ENCODE measurements around the gene CCDC12.
A peak's percentile ranks its signal among the peaks of the same experiment; 100 is the strongest.

The CCDC12 gene

DNA sequence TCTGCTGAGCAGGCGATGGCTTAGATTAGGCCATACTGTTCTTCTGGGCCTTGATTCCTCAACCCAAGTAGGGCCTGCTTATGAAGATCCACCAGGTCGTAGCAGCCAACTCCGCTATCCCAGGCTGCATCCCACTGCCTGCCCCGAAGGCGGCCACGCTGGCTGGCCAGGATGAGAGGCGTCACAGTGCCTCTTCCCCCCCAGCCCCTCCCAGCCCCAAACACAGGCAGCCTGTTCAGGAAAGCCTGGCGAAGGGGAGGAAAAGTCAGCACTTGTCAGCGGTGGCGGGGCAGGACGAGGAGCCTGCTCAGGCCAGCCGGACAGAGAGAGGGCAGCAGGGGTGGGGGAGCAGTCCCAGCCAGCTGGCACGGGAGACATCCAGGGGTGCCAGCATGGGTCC lies 87.8 kb downstream of the CCDC12 start:
- no peak for DNase-seq

DNA sequence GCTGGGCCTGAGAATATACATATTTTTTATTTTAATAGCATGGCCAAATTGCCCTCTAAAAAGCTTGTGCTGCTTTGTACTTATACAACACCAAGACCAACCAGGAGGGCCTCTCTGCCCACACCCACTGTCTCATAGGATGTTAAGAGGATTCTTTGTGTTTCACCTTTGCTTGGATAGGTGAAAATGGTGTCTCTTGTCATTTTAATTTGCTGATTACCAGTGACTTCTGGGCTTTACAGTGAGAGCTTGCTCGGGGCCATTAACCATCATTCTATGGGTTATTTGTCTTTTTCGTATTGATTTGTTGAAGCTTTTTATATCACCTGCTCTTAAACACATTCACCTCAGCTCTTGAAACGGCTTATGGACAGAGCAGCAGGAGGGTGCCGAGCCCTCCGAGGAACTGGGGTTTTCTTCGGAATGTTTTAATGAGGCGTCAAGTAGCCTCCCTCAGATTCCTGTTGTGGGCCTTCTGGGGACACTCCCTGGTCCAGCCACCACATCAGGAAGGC lies 88.5 kb downstream of the CCDC12 start:
- DNase-seq = no peak

DNA sequence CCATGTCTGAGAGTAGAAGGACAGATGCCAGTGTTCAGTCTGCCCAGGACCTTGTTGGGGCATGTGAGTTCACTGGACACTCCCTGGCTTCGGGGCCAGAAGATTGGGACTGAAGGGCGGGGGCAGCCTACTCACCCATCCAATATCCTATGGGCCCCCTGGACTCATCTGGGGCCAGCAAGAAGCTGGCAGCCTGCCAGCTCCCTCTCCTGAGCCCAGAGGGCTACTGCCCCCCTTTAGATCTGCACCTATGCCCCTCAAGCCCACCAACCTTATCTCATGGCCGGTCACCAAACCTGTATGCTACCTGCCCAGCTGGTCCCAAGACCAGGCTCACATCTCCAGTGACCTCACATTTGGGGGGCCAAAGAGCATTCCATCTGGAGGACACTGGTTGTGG lies 90.9 kb downstream of the CCDC12 start:
- DNase-seq = no peak

DNA sequence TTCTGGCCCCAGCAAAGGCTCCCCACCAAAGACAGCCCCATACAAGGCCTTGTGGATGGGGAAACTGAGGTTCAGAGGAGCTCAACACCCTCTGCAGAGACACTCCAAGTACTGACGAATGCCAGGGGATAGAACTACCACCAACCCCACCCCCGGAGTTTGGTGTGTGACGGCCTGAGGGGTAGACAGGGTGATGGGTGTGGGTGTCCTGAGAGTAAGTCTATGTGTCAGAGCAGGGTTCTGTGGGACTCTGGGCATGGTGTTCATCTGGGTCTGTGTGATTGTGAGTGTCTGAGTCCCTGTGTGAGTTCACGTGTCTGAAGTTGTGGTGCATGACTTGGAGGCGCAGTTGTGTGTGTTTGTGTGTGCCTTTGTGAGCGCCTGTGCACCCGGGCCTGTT lies 91.6 kb downstream of the CCDC12 start:
- no peak for DNase-seq

DNA sequence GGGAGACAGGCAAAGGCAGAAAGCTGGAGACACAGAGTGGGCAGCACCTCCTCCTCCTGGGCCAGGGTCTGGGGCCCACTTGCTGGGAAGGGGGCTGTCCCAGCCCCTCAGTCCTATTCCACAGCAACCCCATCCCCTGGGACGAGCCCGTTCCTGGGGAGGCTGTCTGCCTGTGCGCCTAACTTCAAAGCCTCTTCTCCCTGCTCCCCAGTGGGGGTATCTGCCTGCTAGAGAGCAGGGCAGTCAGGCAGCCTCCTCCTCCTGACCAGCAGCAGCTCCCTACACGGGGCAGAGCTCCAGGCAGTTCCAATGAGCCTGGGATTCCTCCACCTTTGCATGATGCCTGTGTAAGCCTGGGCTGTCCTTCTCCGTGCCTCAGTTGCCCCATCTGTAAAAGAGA lies 92.1 kb downstream of the CCDC12 start:
- DNase-seq = no peak

DNA sequence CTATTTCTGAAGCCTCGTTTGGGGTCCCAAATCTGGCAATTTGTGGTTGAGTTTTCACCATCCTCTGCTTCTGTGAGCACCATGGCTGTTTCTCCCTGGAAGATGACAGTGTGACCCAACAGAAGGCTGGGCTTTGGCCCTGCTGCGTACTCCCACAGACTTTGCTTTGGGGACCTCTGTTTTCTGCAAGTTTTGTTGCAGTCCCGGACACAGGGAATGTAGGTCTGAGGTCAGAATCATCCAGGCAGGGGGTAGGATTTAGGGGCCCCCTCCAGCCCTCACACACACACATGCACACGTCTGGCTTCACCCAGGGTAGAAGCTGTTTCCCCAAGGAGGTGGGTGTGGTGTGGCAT lies 92.7 kb downstream of the CCDC12 start:
- no peak for DNase-seq

DNA sequence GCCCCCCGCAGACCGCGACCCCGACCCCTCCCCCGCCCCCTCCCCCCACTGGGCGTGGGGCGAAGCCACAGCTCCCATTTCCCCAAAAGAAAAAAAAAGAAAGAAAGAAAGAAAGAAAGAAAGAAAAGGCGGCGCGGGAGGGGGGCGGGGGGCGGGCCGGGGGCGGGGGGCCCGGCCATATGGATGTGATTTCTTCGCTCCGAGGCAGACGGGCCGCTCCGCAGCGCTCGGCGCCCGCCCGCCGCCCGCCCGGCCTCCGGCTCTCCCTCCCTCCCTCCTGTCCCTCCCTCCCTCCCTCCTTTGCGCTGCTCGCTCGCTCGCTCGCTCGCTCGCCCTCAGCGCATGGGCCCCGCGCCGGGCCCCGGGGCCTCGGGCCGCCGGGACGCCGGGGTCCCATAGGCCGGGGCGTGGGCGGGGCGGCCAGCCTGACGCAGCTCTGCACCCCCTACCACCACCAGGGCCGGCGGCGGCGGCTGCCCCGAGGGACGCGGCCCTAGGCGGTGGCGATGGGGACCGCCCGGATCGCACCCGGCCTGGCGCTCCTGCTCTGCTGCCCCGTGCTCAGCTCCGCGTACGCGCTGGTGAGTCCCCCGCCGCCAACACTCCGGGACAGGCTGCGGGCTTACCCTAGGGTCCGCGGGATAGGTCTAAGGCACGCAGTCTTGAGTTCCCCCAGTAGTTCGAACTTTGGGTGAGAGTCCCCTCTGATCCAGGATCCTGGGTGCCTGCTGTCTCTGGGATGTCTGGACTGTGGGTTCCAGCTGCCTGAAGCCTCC lies 93.3 kb downstream of the CCDC12 start:
- peak in 1 of 2 donors; percentile 20 for DNase-seq

DNA sequence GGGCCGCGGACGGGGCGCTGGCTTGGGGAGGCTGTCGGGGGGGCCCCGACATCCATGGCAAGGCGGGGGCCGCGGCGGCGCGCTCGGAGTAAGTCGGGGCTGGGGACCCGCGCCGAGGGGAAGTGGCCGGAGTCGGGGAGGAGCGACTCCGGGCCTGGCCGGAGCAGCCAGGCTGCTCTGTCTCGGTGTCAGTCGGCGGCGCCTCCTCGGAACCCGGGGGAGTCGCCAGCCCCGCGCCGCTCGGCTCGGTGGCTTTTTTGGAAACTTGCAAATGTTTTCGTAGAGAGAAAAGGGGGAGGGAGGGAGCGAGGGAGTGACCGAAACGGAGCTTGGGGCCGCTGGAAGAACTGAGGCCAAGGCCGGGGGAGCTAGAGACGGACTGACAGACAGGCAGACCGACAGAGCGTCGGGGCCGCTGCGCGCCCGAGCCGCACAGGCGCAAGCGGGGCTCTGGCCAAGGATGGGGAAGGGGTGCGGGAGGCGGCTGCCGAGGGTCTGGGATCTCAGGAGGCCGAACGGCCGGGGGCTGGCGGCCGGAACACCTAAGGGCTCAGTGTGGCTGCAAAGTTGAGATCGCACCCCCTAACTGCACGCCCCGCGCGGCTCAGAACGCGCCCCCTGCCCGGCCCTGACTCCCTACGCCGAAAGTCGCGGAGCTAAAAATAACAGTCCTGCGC lies 94.0 kb downstream of the CCDC12 start:
- DNase-seq = no peak

DNA sequence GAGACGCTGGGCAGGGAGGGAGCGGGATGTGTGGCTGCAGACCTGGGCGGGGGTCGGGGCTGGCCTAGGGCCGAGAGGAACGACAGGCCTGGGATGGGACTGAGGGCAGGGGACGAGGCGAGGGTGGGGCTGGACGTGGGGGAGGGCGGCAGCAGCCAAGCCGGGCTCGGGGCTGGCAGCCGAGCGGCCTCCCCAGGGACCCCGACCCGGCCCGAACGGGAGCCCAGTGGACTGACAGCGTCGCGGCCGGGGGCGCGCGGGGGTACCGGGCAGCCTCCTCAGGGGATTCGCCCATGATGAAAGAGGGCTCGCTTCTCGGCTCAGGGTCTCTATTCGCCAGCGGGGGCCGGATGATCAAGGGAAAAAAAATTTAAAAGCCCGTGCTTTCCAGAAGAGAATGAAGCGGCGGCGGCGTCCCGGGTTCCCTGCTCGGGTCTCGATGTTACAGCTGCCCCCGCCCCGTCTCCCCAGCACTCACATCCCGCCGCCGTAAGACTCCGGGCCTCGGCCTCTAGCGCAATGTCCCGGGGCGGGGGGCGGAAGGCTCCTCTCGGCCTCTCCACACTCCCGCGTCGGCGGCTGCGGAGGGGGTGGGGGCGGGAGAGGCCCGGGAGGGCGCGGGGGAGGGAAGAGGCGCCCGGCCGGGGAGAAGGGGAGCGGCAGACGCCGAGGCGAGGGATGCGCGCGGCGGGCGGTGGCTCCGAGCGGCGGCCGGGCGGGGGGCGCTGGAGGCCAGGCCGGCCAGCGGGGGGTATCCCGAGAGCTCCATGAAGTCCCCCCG lies 94.8 kb downstream of the CCDC12 start:
- DNase-seq = no peak

DNA sequence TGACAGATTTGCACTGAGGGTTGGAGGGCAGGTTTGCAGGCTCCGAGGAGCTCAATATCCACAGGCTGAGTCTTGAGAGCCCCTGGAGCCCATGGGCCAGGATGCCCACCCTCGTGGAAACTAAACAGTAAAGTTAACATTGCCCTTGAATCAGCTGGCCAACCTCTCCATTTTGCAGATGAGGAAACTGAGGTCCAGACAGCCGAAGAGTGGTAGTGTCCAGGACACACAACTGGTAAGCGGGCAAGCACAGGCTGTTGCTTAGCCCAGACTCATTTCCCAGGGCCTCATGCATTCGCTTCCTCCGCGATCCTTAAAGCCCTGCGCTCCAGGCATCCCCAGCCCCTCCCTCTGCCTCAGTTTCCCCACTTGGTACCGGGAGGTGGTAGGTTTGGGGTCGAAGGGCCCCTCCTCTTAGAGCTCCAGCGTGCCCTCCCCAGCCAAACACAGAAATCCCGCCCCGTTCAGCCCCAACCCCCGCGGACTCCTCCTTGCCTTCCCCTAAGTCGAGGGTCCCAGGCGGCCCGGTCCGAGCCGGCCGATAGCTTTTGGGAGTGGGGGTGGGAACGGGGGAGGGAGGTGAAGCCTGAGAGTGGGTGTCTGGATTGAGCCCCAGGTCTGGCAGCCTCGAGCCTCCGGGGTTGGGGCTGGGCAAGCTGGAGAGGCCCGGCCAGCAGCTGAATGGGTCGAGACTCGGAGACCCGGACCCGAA lies 95.5 kb downstream of the CCDC12 start:
- DNase-seq = no peak

DNA sequence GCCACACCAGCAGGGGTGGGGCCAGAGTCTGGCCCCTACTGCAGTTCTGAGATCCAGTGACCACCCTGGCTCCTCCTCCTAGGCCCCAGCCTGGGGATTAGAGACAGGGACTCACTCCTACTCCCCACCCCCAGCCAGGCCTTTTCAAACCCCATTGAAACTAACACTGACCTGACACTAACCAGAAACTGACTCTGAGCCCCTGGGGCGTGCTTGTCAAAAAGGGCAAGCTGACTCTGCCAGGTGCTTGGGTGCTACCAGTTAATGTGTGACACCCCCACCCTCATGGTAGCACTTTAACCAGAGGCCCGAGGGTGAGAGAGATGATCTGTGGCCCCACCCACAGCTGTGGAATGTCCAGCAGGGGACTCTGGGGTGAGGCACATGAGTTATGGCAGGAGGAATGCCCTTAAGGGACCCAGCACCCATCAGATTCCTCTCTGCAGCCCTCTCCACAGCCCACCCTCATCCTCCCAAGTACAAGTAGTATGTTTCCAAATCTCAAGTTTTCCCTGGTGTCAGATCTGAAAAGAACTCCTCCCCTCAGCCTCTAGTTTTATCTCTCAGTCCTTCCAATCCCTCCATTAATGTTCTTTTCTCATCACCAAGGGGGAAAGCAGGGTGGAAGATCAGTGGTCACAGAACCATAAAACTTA lies 97.6 kb downstream of the CCDC12 start:
- no peak for DNase-seq

DNA sequence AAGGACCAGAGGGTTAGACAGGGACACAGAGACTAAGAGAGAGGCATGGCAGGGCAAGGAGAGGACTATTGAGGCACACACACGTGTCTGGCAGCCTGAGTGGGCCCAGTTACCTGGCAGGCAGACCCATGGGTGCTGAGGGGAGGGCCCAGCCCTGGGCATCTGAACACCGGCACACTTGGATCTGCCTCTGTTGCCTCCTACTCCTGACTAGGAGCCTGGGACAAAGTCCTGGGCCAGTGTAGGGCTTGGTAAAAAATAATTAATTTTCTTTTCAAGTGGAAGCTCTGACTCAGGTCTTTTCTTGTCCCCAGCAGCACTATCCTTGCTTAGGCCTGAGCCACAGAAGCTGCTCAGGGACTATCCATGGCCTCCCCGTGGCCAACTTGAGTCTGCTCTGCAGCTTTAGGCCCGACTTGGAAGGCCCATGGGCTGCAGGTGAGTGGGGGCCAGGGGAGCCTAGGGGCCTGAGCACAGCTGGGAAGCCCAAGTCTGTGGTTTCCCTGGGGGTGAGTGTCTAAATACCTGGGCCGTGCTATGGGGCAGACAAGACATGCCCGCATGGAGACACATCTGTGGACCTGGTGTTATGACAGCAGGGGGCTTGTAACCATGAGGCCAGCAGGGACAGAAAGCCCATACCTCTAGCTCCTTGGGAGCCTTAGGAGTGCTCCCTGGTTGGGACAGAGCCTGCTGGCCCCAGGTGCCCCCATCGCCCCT lies 99.0 kb downstream of the CCDC12 start, which contains the start of gene PTH1R:
TSS of gene PTH1R (plus strand) at position 316 of the 720 bp plus-strand sequence. CDS start 5,839 bp downstream, outside the sequence.
- DNase-seq = no peak

DNA sequence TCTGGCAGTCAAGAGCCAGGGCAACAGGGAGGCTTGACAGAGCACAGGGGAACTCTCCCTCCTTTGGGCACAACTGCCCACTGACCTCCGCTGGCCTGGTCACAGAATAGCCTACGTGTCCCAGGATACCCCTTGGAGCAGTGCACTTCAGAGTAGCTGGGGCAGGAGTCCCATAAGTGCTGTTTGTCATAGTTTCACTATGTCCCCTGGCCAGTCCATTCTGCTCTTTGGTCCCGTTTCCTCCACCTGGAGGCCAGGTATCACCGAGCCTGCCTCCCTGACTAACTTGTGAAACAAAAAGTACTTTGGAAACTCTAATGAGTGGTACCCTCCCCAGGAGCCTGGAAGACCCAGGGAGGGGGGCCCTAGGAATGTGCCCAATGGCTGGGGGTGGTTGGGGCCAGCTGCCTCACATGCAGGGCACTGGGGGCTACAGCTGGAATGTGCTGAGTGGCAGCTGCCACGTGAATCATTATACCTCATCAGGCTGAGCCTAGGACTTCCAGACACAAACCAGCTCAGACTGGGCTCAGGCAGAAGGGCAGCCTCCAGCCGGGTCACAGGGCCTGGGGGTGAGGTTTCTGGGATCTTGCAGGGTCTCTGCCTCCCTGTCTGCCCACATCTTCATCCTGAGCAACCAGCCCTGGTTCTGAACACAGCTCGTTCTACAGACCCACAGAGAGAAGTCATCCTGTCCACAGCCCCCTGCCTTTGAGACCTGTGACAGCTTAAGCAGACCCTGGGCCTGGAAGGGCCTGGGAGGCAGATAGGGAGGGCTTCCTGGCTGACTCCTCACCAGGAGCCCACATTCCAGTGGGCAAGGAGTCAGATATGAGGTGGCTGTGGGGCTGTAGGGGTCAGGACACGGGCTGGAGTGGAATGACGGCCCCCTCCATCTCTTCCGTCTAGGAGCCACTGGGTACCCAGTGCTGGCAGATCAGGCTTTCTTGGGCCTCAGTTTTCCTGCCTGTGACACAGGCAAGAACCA lies 99.9 kb downstream of the CCDC12 start:
- no peak for DNase-seq

DNA sequence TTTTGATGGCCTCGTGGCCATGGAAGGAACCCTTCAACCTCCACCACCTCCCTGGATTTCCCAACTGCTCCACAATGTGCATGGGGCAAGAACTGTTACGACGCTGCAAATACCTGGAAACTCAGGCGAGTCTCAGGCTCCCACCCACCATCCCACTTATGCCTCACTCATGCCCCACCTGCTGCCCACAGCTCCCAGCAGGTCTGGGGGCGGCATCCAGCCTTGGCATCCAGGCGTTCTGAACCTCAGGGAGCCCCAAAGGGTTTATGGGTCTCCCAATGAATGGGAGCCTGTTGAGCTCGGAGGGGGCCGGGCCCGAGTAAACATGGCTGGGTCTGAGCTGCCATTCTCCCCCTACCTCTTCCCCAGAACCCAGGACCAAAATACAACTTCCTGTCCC lies 101.0 kb downstream of the CCDC12 start:
- DNase-seq = no peak

DNA sequence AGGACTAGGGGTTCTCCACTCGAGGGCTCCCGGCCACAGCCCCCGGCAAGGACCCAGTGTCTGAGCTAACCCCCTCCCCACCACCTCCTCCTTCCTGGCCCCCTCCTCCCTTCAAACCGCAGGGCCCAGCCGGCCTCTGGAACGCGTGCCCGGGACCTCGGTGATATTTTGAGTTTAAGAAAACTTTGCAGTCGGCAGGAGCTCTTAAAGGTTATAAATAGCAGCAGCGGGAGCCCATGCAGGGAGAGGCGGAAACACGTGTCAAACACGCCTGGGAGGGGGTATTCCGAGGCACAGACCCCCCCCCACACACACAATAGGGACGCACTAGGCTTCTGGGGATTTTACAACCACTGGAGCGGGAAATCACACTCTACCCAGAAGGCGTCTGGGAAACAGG lies 102.1 kb downstream of the CCDC12 start:
- DNase-seq = no peak

DNA sequence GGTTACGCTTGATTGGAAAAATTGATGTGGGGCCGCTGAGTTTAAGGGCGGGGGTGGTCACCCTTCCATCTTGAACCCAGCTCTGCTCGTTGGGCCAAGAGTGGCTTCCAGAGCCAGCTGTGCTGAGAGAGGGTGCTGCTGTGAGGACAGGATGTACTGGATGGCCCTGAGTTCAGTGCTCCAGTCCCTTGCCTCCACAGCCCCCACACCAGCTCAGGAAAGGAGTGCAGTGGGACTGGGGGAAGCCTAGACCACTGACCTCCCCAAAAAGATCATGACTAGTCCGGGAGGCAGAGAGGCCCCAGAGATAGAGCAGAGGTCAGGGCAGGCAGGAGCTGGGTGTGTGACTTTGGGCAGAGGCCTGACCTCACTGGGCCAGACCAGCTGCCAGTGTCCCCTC lies 103.0 kb downstream of the CCDC12 start:
- DNase-seq = no peak
